Measurements from ENCODE around the gene LTBP3.

The LTBP3 gene

DNA sequence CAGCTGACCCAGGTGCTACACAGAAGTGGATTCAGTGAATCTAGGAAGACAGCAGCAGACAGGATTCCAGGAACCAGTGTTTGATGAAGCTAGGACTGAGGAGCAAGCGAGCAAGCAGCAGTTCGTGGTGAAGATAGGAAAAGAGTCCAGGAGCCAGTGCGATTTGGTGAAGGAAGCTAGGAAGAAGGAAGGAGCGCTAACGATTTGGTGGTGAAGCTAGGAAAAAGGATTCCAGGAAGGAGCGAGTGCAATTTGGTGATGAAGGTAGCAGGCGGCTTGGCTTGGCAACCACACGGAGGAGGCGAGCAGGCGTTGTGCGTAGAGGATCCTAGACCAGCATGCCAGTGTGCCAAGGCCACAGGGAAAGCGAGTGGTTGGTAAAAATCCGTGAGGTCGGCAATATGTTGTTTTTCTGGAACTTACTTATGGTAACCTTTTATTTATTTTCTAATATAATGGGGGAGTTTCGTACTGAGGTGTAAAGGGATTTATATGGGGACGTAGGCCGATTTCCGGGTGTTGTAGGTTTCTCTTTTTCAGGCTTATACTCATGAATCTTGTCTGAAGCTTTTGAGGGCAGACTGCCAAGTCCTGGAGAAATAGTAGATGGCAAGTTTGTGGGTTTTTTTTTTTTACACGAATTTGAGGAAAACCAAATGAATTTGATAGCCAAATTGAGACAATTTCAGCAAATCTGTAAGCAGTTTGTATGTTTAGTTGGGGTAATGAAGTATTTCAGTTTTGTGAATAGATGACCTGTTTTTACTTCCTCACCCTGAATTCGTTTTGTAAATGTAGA, 57.6 kb downstream of the LTBP3 start:
- peak overlapping the region; percentile 74 for H3K4me3 ChIP-seq (ENCODE audit: control insufficient read depth, low read depth, low read length)
- no peak for DNase-seq (ENCODE audit: low read depth)
- TF ChIP-seq CTCF (IDR thresholded peaks at IDR 0.05; ENCODE audit: control insufficient read depth, insufficient read depth, low read depth, low read length, missing control alignments): no peak

- DNase-seq (ENCODE audit: low read depth): no peak
- peak overlapping the region; percentile 74 for H3K4me3 ChIP-seq (ENCODE audit: control insufficient read depth, low read depth, low read length)
- no peak for TF ChIP-seq CTCF (IDR thresholded peaks at IDR 0.05; ENCODE audit: control insufficient read depth, insufficient read depth, low read depth, low read length, missing control alignments)
Observed at GRCh38 chr11:65499713-65500386, 58.3 kb downstream of the LTBP3 start.

- DNase-seq (ENCODE audit: low read depth): no peak
- TF ChIP-seq CTCF (IDR thresholded peaks at IDR 0.05; ENCODE audit: control insufficient read depth, insufficient read depth, low read depth, low read length, missing control alignments): no peak
- H3K4me3 ChIP-seq (ENCODE audit: control insufficient read depth, low read depth, low read length): peak within 1 kb of the TSS; percentile 74
Observed at GRCh38 chr11:65498977-65499712, 59.0 kb downstream of the LTBP3 start, which contains the start of gene MALAT1. MALAT1 (plus strand) TSS chr11:65499045.

DNA sequence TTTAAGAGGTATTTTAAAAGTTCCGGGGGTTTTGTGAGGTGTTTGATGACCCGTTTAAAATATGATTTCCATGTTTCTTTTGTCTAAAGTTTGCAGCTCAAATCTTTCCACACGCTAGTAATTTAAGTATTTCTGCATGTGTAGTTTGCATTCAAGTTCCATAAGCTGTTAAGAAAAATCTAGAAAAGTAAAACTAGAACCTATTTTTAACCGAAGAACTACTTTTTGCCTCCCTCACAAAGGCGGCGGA, 59.5 kb downstream of the LTBP3 start:
- peak overlapping the region; percentile 74 for H3K4me3 ChIP-seq (ENCODE audit: control insufficient read depth, low read depth, low read length)
- no peak for TF ChIP-seq CTCF (IDR thresholded peaks at IDR 0.05; ENCODE audit: control insufficient read depth, insufficient read depth, low read depth, low read length, missing control alignments)

DNA sequence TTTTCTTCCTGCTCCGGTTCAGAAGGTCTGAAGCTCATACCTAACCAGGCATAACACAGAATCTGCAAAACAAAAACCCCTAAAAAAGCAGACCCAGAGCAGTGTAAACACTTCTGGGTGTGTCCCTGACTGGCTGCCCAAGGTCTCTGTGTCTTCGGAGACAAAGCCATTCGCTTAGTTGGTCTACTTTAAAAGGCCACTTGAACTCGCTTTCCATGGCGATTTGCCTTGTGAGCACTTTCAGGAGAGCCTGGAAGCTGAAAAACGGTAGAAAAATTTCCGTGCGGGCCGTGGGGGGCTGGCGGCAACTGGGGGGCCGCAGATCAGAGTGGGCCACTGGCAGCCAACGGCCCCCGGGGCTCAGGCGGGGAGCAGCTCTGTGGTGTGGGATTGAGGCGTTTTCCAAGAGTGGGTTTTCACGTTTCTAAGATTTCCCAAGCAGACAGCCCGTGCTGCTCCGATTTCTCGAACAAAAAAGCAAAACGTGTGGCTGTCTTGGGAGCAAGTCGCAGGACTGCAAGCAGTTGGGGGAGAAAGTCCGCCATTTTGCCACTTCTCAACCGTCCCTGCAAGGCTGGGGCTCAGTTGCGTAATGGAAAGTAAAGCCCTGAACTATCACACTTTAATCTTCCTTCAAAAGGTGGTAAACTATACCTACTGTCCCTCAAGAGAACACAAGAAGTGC, 60.0 kb downstream of the LTBP3 start:
- peak overlapping the region; percentile 56 for H3K4me3 ChIP-seq (ENCODE audit: control insufficient read depth, low read depth, low read length)
- DNase-seq (ENCODE audit: low read depth): no peak
- no peak for TF ChIP-seq CTCF (IDR thresholded peaks at IDR 0.05; ENCODE audit: control insufficient read depth, insufficient read depth, low read depth, low read length, missing control alignments)

More for the DNA sequence above, 59.5 kb downstream of the LTBP3 start:
- no peak for DNase-seq (ENCODE audit: low read depth)
